Sigmoid colon (tissue), 7 donors: ENCODE data around the gene YLPM1. TPM values are rescaled to one million over a fixed set of nuclear protein-coding genes. Genes with fewer than 3 reads are reported as not detected.

Source experiments
- DNase-seq: peaks from one replicate; pipeline ENCODE4 v3.0.0-alpha.2; 2019
- H3K27ac ChIP-seq, 4 donors: fragments of 200-600 bp; sonication (generic); one replicate each; pipeline ENCODE4 v1.5.1; 2016 to 2019; ENCODE audit warnings: mild to moderate bottlenecking in 1 of 4
- H3K27me3 ChIP-seq, 3 donors: fragments of 200-600 bp; sonication (generic); one replicate each; pipeline ENCODE4 v1.5.1; 2019; ENCODE audit warnings: mild to moderate bottlenecking in 1 of 3
- H3K36me3 ChIP-seq, 4 donors: fragments of 200-600 bp; sonication (generic); one replicate each; pipeline ENCODE4 v1.5.1; 2016 to 2019
- H3K4me1 ChIP-seq, 4 donors: fragments of 200-600 bp; sonication (generic); one replicate each; pipeline ENCODE4 v1.5.1; 2017 to 2019
- H3K4me3 ChIP-seq, 4 donors: fragments of 200-600 bp; sonication (generic); one replicate each; pipeline ENCODE4 v1.5.1; 2017 to 2019; ENCODE audit warnings: mild to moderate bottlenecking in 2 of 4, moderate library complexity in 1 of 4
- H3K9me3 ChIP-seq, 4 donors: fragments of 200-600 bp in 3 of 4; sonication (generic) in 3 of 4; one replicate each; pipeline versions ENCODE4 v1.5.1 to v1.6.1; 2013 to 2019
- CTCF ChIP-seq, 4 experiments: fragments of 450-650 bp in 3 of 4; fragments of 200-600 bp in 1 of 4; IDR thresholded peaks; one replicate each; pipeline ENCODE4 v1.5.1; 2016 to 2019; ENCODE audit warnings: antibody characterized with exemption in 4 of 4, mild to moderate bottlenecking in 3 of 4, moderate library complexity in 2 of 4
- EP300 ChIP-seq, 4 donors: sonication (generic); formaldehyde crosslinking; IDR thresholded peaks; one replicate each; pipeline ENCODE4 v1.6.1; 2017; ENCODE audit warnings: antibody characterized with exemption in 4 of 4
- POLR2A ChIP-seq, 2 donors: fragments of 450-650 bp; IDR thresholded peaks; one replicate each; pipeline ENCODE4 v1.6.1; 2016; ENCODE audit warnings: antibody characterized with exemption in 2 of 2, mild to moderate bottlenecking in 2 of 2, moderate library complexity in 2 of 2
- POLR2AphosphoS5 ChIP-seq, 4 donors: sonication (generic); formaldehyde crosslinking; IDR thresholded peaks; one replicate each; pipeline ENCODE4 v1.6.1; 2017; ENCODE audit warnings: antibody characterized with exemption in 4 of 4
- WGBS, 2 donors: extraction: QIAGEN DNeasy Blood & Tissue Kit; methylation state at CpG; one replicate each; pipeline ENCODE4 v1.1.7; 2013; 5-methylcytosine and 5-hydroxymethylcytosine counted together
- intact Hi-C: fragments of 100-400 bp; cut with DNase I; formaldehyde crosslinking; loops from one replicate; pipeline ENCODE4 v1.15.1; 2023
- polyA plus RNA-seq, 3 donors: library from polyadenylated mRNA; stranded (reverse); fragments of 200-250 nt; gene quantifications; one replicate each; pipeline ENCODE4 v1.2.3, GENCODE V29; 2013
- total RNA-seq, 4 donors: library from RNA; depleted of rRNA; stranded (reverse); fragments of >200 nt; gene quantifications; one replicate each; pipeline ENCODE4 v1.1.0, GENCODE V29; 2016
- donor health status: healthy with polysubstance abuse.
- donor health status: Bipolar disorder and iron deficiency.
- donor health status: healthy.

The YLPM1 gene
- total and polyA plus RNA-seq, 7 donors = 7.2 to 58.7 (median 40.3) TPM

GRCh38 chr14:74852922-74853530 is 89.9 kb downstream of the YLPM1 start:
- no peak for DNase-seq
- H3K4me3 ChIP-seq = no peak overlapping the region
- no peaks in the 10 kb centered on the region for H3K36me3 ChIP-seq
- WGBS, 2 donors = 47 to 53% methylated on average over 2 of the region's 2 CpGs
- TF ChIP-seq POLR2A (IDR thresholded peaks at IDR 0.05) = no peak
- no peak for TF ChIP-seq CTCF (IDR thresholded peaks at IDR 0.05)
- TF ChIP-seq EP300 (IDR thresholded peaks at IDR 0.05) = no peak
- no peak for TF ChIP-seq POLR2AphosphoS5 (IDR thresholded peaks at IDR 0.05)
- H3K9me3 ChIP-seq = no peaks in the 10 kb centered on the region
- intact Hi-C loops = no loop called here
- peak overlapping the region in 3 of 4 donors; percentile 40 to 74 (median 56) for H3K27ac ChIP-seq
- no peaks in the 10 kb centered on the region for H3K27me3 ChIP-seq
- H3K4me1 ChIP-seq = peaks cover 0 to 21% (median 19%) of the 10 kb centered on the region in 4 donors

GRCh38 chr14:74853581-74853980 is 90.5 kb downstream of the YLPM1 start:
- no peak for TF ChIP-seq EP300 (IDR thresholded peaks at IDR 0.05)
- no peak for TF ChIP-seq CTCF (IDR thresholded peaks at IDR 0.05)
- no peak for TF ChIP-seq POLR2A (IDR thresholded peaks at IDR 0.05)
- TF ChIP-seq POLR2AphosphoS5 (IDR thresholded peaks at IDR 0.05) = no peak
- Histone ChIP-seq H3K4me3 (no peak overlapping the region), H3K27ac (peak overlapping the region in 3 of 4 donors; percentile 40 to 74 (median 56)), H3K27me3 (no peaks in the 10 kb centered on the region), H3K36me3 (no peaks in the 10 kb centered on the region), H3K9me3 (no peaks in the 10 kb centered on the region), H3K4me1 (peaks cover 0 to 21% (median 19%) of the 10 kb centered on the region in 4 donors)
- intact Hi-C loops = no loop called here
- no peak for DNase-seq
- WGBS, 2 donors = 10 to 45% methylated on average over 4 of the region's 4 CpGs

- no peak for DNase-seq
- no peaks in the 10 kb centered on the region for H3K36me3 ChIP-seq
- H3K27ac ChIP-seq = no peak overlapping the region
- H3K4me1 ChIP-seq = peaks cover 0 to 21% (median 19%) of the 10 kb centered on the region in 4 donors
- H3K27me3 ChIP-seq = no peaks in the 10 kb centered on the region
- WGBS, 2 donors = 70 to 80% methylated on average over 7 of the region's 7 CpGs
- no peak for TF ChIP-seq POLR2A (IDR thresholded peaks at IDR 0.05)
- TF ChIP-seq CTCF (IDR thresholded peaks at IDR 0.05) = no peak
- TF ChIP-seq POLR2AphosphoS5 (IDR thresholded peaks at IDR 0.05) = no peak
- no peak for TF ChIP-seq EP300 (IDR thresholded peaks at IDR 0.05)
- no peaks in the 10 kb centered on the region for H3K9me3 ChIP-seq
- H3K4me3 ChIP-seq = no peak overlapping the region
- intact Hi-C loops = no loop called here
These were observed 91.9 kb downstream of the YLPM1 start for GRCh38 chr14:74855021-74855420.

GRCh38 chr14:74855945-74856344 is 92.8 kb downstream of the YLPM1 start:
- Histone ChIP-seq H3K9me3 (no peaks in the 10 kb centered on the region), H3K4me1 (peaks cover 0 to 27% (median 25%) of the 10 kb centered on the region in 4 donors), H3K36me3 (no peaks in the 10 kb centered on the region), H3K27ac (no peak overlapping the region), H3K4me3 (no peak overlapping the region), H3K27me3 (no peaks in the 10 kb centered on the region)
- 71 to 78% methylated on average over 4 of the region's 4 CpGs for WGBS, 2 donors
- intact Hi-C loops = no loop called here
- TF ChIP-seq POLR2A (IDR thresholded peaks at IDR 0.05) = no peak
- TF ChIP-seq POLR2AphosphoS5 (IDR thresholded peaks at IDR 0.05) = no peak
- DNase-seq = no peak

- DNase-seq = no peak
- TF ChIP-seq CTCF (IDR thresholded peaks at IDR 0.05) (no peak), EP300 (IDR thresholded peaks at IDR 0.05) (no peak), POLR2AphosphoS5 (IDR thresholded peaks at IDR 0.05) (no peak), POLR2A (IDR thresholded peaks at IDR 0.05) (no peak)
- WGBS, 2 donors = 81 to 91% methylated on average over 1 of the region's 1 CpG
- no peak overlapping the region for H3K27ac ChIP-seq
- no peaks in the 10 kb centered on the region for H3K27me3 ChIP-seq
- intact Hi-C loops = no loop called here
- H3K36me3 ChIP-seq = no peaks in the 10 kb centered on the region
- no peak overlapping the region for H3K4me3 ChIP-seq
- no peaks in the 10 kb centered on the region for H3K9me3 ChIP-seq
- peaks cover 0 to 30% (median 26%) of the 10 kb centered on the region in 4 donors for H3K4me1 ChIP-seq
These were observed 93.2 kb downstream of the YLPM1 start for GRCh38 chr14:74856366-74856765.
